Measurements from ENCODE around the gene MRPL39. TPM values are rescaled to one million over a fixed set of nuclear protein-coding genes. Genes with fewer than 3 reads are reported as not detected.

Gene MRPL39
- total and polyA plus RNA-seq, 2 of the 4 experiments (the other 2 are of a cell fraction): 15.2 to 20.6 TPM

DNA sequence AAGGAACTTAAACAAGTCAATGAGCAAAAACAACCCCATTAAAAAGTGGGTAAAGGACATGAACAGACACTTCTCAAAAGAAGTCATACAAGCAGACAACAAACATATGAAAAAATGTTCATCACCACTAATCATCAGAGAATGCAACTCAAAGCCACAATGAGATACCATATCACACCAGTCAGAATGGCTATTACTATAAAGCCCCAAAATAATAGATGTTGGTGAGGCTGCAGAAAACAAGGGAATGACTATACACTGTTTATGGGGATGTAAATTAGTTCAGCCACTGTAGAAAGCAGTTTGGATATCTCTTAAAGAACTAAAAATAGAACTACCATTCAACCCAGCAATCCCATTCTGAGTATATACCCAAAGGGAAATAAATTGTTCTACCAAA lies 51.2 kb downstream of the MRPL39 start:
- no peak overlapping the region for H3K4me2 ChIP-seq (ENCODE audit: low read depth, low read length)
- H3K27me3 ChIP-seq (ENCODE audit: control insufficient read depth, insufficient read depth, low read length): no peaks in the 10 kb centered on the region
- H3K14ac ChIP-seq (replicated peaks; ENCODE audit: low read depth, low read length): no peak overlapping the region
- H2BK5ac ChIP-seq (ENCODE audit: low read depth, low read length, poor library complexity, severe bottlenecking): no peak overlapping the region
- H4K5ac ChIP-seq (ENCODE audit: low read depth, low read length): no peak overlapping the region
- no peaks in the 10 kb centered on the region for H3K9me3 ChIP-seq (ENCODE audit: control insufficient read depth, insufficient read depth, low read length)
- no peaks in the 10 kb centered on the region for H3K36me3 ChIP-seq (ENCODE audit: control insufficient read depth, insufficient read depth, low read length)
- no peak overlapping the region for H3K4me3 ChIP-seq (ENCODE audit: insufficient read depth, low read depth, low read length)
- no peak for DNase-seq
- H4K20me1 ChIP-seq (ENCODE audit: insufficient read depth, low read length): no peaks in the 10 kb centered on the region
- H4K91ac ChIP-seq (ENCODE audit: insufficient read depth, low read depth, low read length): no peak overlapping the region
- H2BK120ac ChIP-seq (ENCODE audit: low read depth, low read length): no peak overlapping the region
- H3K9me1 ChIP-seq (ENCODE audit: insufficient read depth, low read length): no peaks in the 10 kb centered on the region
- H2AK5ac ChIP-seq (ENCODE audit: low read depth, low read length): no peak overlapping the region
- no peak overlapping the region for H2AFZ ChIP-seq (replicated peaks; ENCODE audit: low read length, poor library complexity)
- CTCF ChIA-PET: no interaction called here
- H2BK15ac ChIP-seq (ENCODE audit: low read depth, low read length): no peak overlapping the region
- H3K18ac ChIP-seq (ENCODE audit: low read depth, low read length): no peak overlapping the region
- TF ChIP-seq CTCF (conservative IDR thresholded peaks at IDR 0.05; ENCODE audit: low read depth, low read length): no peak
- no peak for TF ChIP-seq POLR2A (IDR thresholded peaks at IDR 0.05; ENCODE audit: low read depth, low read length)
- TF ChIP-seq RFX5 (IDR thresholded peaks at IDR 0.05; ENCODE audit: low read depth, low read length): no peak
- TF ChIP-seq CHD1 (IDR thresholded peaks at IDR 0.05; ENCODE audit: low read depth, low read length): no peak
- no peak for TF ChIP-seq USF2 (IDR thresholded peaks at IDR 0.05; ENCODE audit: low read depth, low read length)
- TF ChIP-seq MAZ (IDR thresholded peaks at IDR 0.05; ENCODE audit: borderline replicate concordance, low read depth, low read length): no peak
- H2BK20ac ChIP-seq (ENCODE audit: low read depth, low read length): no peak overlapping the region
- dilution Hi-C loops (cut with HindIII; ENCODE audit: low sequenced_read_pairs, unreplicated experiment) (no loop called here), in situ Hi-C loops (cut with MboI; ENCODE audit: low sequenced_read_pairs) (no loop called here), intact Hi-C loops (cut with micrococcal nuclease) (no loop called here)
- H3K27ac ChIP-seq (ENCODE audit: insufficient read depth, low read length): no peak overlapping the region
- no peaks in the 10 kb centered on the region for H3K79me1 ChIP-seq (ENCODE audit: low read depth in 1 of 2, low read length in 2 of 2)
- H3K4ac ChIP-seq (ENCODE audit: low read depth, low read length): no peak overlapping the region
- H3K9ac ChIP-seq (ENCODE audit: low read depth, low read length): no peak overlapping the region
- H3K56ac ChIP-seq (ENCODE audit: extremely low read depth, insufficient read depth, low read length): no peak overlapping the region
- 0 out of 2 replicates have a peak, but pooled peaks cover 2% of the 10 kb centered on the region for H3K4me1 ChIP-seq (ENCODE audit: control insufficient read depth, insufficient read depth, low read length)
- POLR2A ChIA-PET (ENCODE audit: unreplicated experiment): no interaction called here
- H4K8ac ChIP-seq (ENCODE audit: low read depth in 2 of 2, low read length in 2 of 2): no peak overlapping the region
- H2AK9ac ChIP-seq (replicated peaks; ENCODE audit: low read depth, low read length, poor library complexity): no peak overlapping the region
- ATAC-seq (ENCODE audit: low read depth): no peak
- no TSS peak for BruUV-seq (replicated peaks)
- no peak overlapping the region for H3K23ac ChIP-seq (ENCODE audit: low read depth, low read length)
